HEK293 (cell line): Measurements from ENCODE around the gene GDAP2.
A peak's percentile ranks its signal among the peaks of the same experiment; 100 is the strongest.

Experiments used
- CTCF ChIA-PET: fragments of 350-600 bp; formaldehyde crosslinking; extraction: SDS; loops from one replicate; lab custom pipeline; 2021; ENCODE audit warnings: antibody characterized with exemption; lab: Yijun Ruan, JAX
- POLR2A ChIA-PET: fragments of 300-600 bp; formaldehyde crosslinking; extraction: SDS; loops from one replicate; lab custom pipeline; 2020; ENCODE audit warnings: antibody characterized with exemption, inconsistent platforms; lab: Yijun Ruan, JAX
- H3K27ac ChIP-seq: fragments of 200-500 bp; sonication (Bioruptor generic); 2 replicates; pipeline ENCODE4 v1.5.1; 2014; ENCODE audit warnings: low read depth, low read length, control low read depth, inconsistent platforms; ENCODE audit errors: extremely low read depth
- H3K36me3 ChIP-seq, 2 experiments: fragments of 200-500 bp in 1 of 2; sonication (Bioruptor generic) in 1 of 2; 1 replicate in 1 of 2; 2 replicates in 1 of 2; pipeline ENCODE4 v1.5.1; 2014 to 2017; ENCODE audit warnings: inconsistent platforms in 2 of 2, low read length in 2 of 2; ENCODE audit not compliant: control insufficient read depth in 2 of 2, insufficient read depth in 1 of 2
- H3K4me1 ChIP-seq: fragments of 200-500 bp; sonication (Bioruptor generic); 2 replicates; pipeline ENCODE4 v1.5.1; 2014; ENCODE audit warnings: mild to moderate bottlenecking, low read length, inconsistent platforms; ENCODE audit not compliant: control insufficient read depth, insufficient read depth
- H3K4me3 ChIP-seq: 2 replicates; pipeline ENCODE4 v1.5.1; 2011; ENCODE audit warnings: low read depth, mild to moderate bottlenecking, control low read depth, low read length, moderate library complexity
- H3K9me3 ChIP-seq: fragments of 200-500 bp; sonication (Bioruptor generic); 2 replicates; pipeline ENCODE4 v1.5.1; 2014; ENCODE audit warnings: low read depth, low read length, inconsistent platforms; ENCODE audit not compliant: control insufficient read depth, insufficient read depth
- FEZF1 ChIP-seq: fragments of 450-650 bp; formaldehyde crosslinking; IDR thresholded peaks from 2 replicates; pipeline ENCODE4 v1.5.1; 2016; ENCODE audit warnings: missing biosample characterization, missing genetic modification characterization
- HOXD13 ChIP-seq: sonication (generic); formaldehyde crosslinking; IDR thresholded peaks from 2 replicates; pipeline ENCODE4 v1.8.0; 2022; ENCODE audit warnings: missing genetic modification reagents, borderline replicate concordance
- PATZ1 ChIP-seq: fragments of 450-650 bp; formaldehyde crosslinking; IDR thresholded peaks from 2 replicates; pipeline ENCODE4 v1.5.1; 2016; ENCODE audit warnings: missing biosample characterization, missing genetic modification characterization
- PRDM4 ChIP-seq: fragments of 450-650 bp; formaldehyde crosslinking; IDR thresholded peaks from 2 replicates; pipeline ENCODE4 v1.5.1; 2017; ENCODE audit warnings: missing biosample characterization, missing genetic modification characterization
- SCRT2 ChIP-seq: fragments of 450-650 bp; formaldehyde crosslinking; IDR thresholded peaks from 2 replicates; pipeline ENCODE4 v1.5.1; 2016; ENCODE audit warnings: missing biosample characterization, missing genetic modification characterization
- SP7 ChIP-seq: fragments of 450-650 bp; formaldehyde crosslinking; IDR thresholded peaks from 2 replicates; pipeline ENCODE4 v1.5.1; 2016; ENCODE audit warnings: missing biosample characterization, missing genetic modification characterization
- TRIM28 ChIP-seq: IDR thresholded peaks from 2 replicates; pipeline ENCODE4 v1.6.1; 2011; ENCODE audit warnings: low read length, control low read depth, borderline replicate concordance
- ZNF24 ChIP-seq: fragments of 450-650 bp; formaldehyde crosslinking; IDR thresholded peaks from 2 replicates; pipeline ENCODE4 v1.5.1; 2016; ENCODE audit warnings: missing biosample characterization, missing genetic modification characterization
- ZNF426 ChIP-seq: fragments of 450-650 bp; formaldehyde crosslinking; IDR thresholded peaks from 2 replicates; pipeline ENCODE4 v1.5.1; 2017; ENCODE audit warnings: missing biosample characterization, missing genetic modification characterization, mild to moderate bottlenecking, inconsistent platforms, moderate library complexity
- ZNF514 ChIP-seq: fragments of 450-650 bp; formaldehyde crosslinking; IDR thresholded peaks from 2 replicates; pipeline ENCODE4 v1.5.1; 2016; ENCODE audit warnings: missing biosample characterization, missing genetic modification characterization
- ZNF518A ChIP-seq: fragments of 450-650 bp; formaldehyde crosslinking; conservative IDR thresholded peaks from 2 replicates; pipeline ENCODE4 v1.5.1; 2016; ENCODE audit warnings: low read depth, missing biosample characterization, missing genetic modification characterization
- ZNF521 ChIP-seq: fragments of 450-650 bp; formaldehyde crosslinking; IDR thresholded peaks from 2 replicates; pipeline ENCODE4 v1.5.1; 2017; ENCODE audit warnings: missing biosample characterization, mild to moderate bottlenecking, missing genetic modification characterization
- ZNF544 ChIP-seq: fragments of 450-650 bp; formaldehyde crosslinking; IDR thresholded peaks from 2 replicates; pipeline ENCODE4 v1.5.0; 2017; ENCODE audit warnings: missing biosample characterization, missing genetic modification characterization
- ZNF549 ChIP-seq: fragments of 450-650 bp; IDR thresholded peaks from 2 replicates; pipeline ENCODE4 v1.5.1; 2018; ENCODE audit warnings: missing biosample characterization, missing genetic modification characterization, mild to moderate bottlenecking, inconsistent platforms, moderate library complexity
- ZNF580 ChIP-seq: fragments of 450-650 bp; formaldehyde crosslinking; IDR thresholded peaks from 2 replicates; pipeline ENCODE4 v1.5.1; 2016; ENCODE audit warnings: missing biosample characterization, missing genetic modification characterization
- ZNF629 ChIP-seq: fragments of 450-650 bp; formaldehyde crosslinking; IDR thresholded peaks from 2 replicates; pipeline ENCODE4 v1.5.1; 2017; ENCODE audit warnings: missing biosample characterization, missing genetic modification characterization
- ZNF660 ChIP-seq: fragments of 450-650 bp; IDR thresholded peaks from 2 replicates; pipeline ENCODE4 v1.5.1; 2018; ENCODE audit warnings: missing biosample characterization, mild to moderate bottlenecking, missing genetic modification characterization
- ZNF76 ChIP-seq: fragments of 450-650 bp; formaldehyde crosslinking; IDR thresholded peaks from 2 replicates; pipeline ENCODE4; 2016; ENCODE audit warnings: low read depth, missing biosample characterization, missing genetic modification characterization, borderline replicate concordance
- ZNF777 ChIP-seq: fragments of 450-650 bp; formaldehyde crosslinking; IDR thresholded peaks from 2 replicates; pipeline ENCODE4 v1.5.1; 2017; ENCODE audit warnings: missing biosample characterization, missing genetic modification characterization, borderline replicate concordance

Gene GDAP2

GRCh38 chr1:117860896-117861610 is 68.4 kb downstream of the GDAP2 start:
- no peak overlapping the region for H3K27ac ChIP-seq
- ChIA-PET CTCF (interaction anchor here (0.5 to 1.0 kb wide), 3 partner anchors 17 to 347 kb away, joined by 3 to 4 read pairs (median 4); no protein-coding TSS in a partner anchor), POLR2A (interaction anchor here (0.8 kb wide), 1 partner anchor 68 kb away, joined by 3 read pairs; the partner anchor contains the start of genes GDAP2 and WDR3)
- TF ChIP-seq HOXD13 (CRISPR knock-in tag): no peak
- TF ChIP-seq ZNF777 (tag by site-specific recombination): no peak
- no peak for TF ChIP-seq ZNF660 (tag by site-specific recombination)
- TF ChIP-seq ZNF514: no peak
- TF ChIP-seq ZNF580: no peak
- no peak for TF ChIP-seq ZNF629 (tag by site-specific recombination)
- TF ChIP-seq ZNF426 (tag by site-specific recombination): no peak
- TF ChIP-seq ZNF76 (tag by site-specific recombination): no peak
- no peak for TF ChIP-seq ZNF24 (tag by site-specific recombination)
- peaks cover 0 to 10% of the 10 kb centered on the region in 2 experiments; a peak in 1 of 3 replicates for H3K36me3 ChIP-seq
- H3K4me3 ChIP-seq: no peak overlapping the region
- no peaks in the 10 kb centered on the region for H3K9me3 ChIP-seq
- peaks cover 14% of the 10 kb centered on the region; the same call in 1 of the 2 replicates for H3K4me1 ChIP-seq

GRCh38 chr1:117859901-117860300 is 69.5 kb downstream of the GDAP2 start:
- no peak overlapping the region for H3K27ac ChIP-seq
- ChIA-PET CTCF (no interaction called here), POLR2A (no interaction called here)
- H3K4me1 ChIP-seq: peaks cover 14% of the 10 kb centered on the region; the same call in 1 of the 2 replicates
- peaks cover 0 to 2% of the 10 kb centered on the region in 2 experiments; a peak in 1 of 3 replicates for H3K36me3 ChIP-seq
- no peaks in the 10 kb centered on the region for H3K9me3 ChIP-seq
- no peak overlapping the region for H3K4me3 ChIP-seq
- no peak for TF ChIP-seq ZNF521 (tag by site-specific recombination)

- Histone ChIP-seq H3K4me3 (no peak overlapping the region), H3K4me1 (peaks cover 14% of the 10 kb centered on the region; the same call in 1 of the 2 replicates), H3K27ac (no peak overlapping the region), H3K36me3 (no peaks in the 10 kb centered on the region), H3K9me3 (no peaks in the 10 kb centered on the region)
- ChIA-PET POLR2A (no interaction called here), CTCF (interaction anchor here (2.0 kb wide), 1 partner anchor 99 kb away, joined by 5 read pairs; no protein-coding TSS in a partner anchor)
- TF ChIP-seq ZNF549 (tag by site-specific recombination): no peak
- TF ChIP-seq FEZF1 (tag by site-specific recombination): peak; percentile 96
- no peak for TF ChIP-seq ZNF544 (tag by site-specific recombination)
- TF ChIP-seq SP7 (tag by site-specific recombination): peak; percentile 94
- TF ChIP-seq TRIM28: peak; percentile 79; the same call in 1 of the 2 replicates
- peak; percentile 62; the same call in 1 of the 2 replicates for TF ChIP-seq ZNF518A (tag by site-specific recombination)
- no peak for TF ChIP-seq SCRT2 (tag by site-specific recombination)
- TF ChIP-seq PATZ1 (tag by site-specific recombination): peak; percentile 73
- TF ChIP-seq PRDM4: peak; percentile 91
These were observed 72.0 kb downstream of the GDAP2 start for GRCh38 chr1:117857418-117857817.
